Peyer's patch (tissue), 4 donors: ENCODE results near the gene SKIDA1.

ENCODE experiments used
- CTCF ChIP-seq, 6 experiments: fragments of 450-650 bp in 4 of 6; fragments of 200-600 bp in 2 of 6; sonication (generic) in 1 of 6; IDR thresholded peaks; one replicate each; pipeline ENCODE4 v1.5.1; 2017 to 2019; ENCODE audit warnings: antibody characterized with exemption in 6 of 6, mild to moderate bottlenecking in 3 of 6, moderate library complexity in 1 of 6
- POLR2A ChIP-seq, 2 donors: fragments of 450-650 bp; IDR thresholded peaks; one replicate each; pipeline ENCODE4 v1.5.1; 2017; ENCODE audit warnings: antibody characterized with exemption in 2 of 2, mild to moderate bottlenecking in 2 of 2, moderate library complexity in 2 of 2

GRCh38 chr10:21518149-21518640 lies 7.3 kb downstream of the SKIDA1 start:
- TF ChIP-seq CTCF (IDR thresholded peaks at IDR 0.05) (no peak), POLR2A (IDR thresholded peaks at IDR 0.05) (no peak)
